Sigmoid colon (tissue), 7 donors: ENCODE results near the gene NXPE4. TPM values are rescaled to one million over a fixed set of nuclear protein-coding genes. Genes with fewer than 3 reads are reported as not detected.

Experiments
- DNase-seq: peaks from one replicate; pipeline ENCODE4 v3.0.0-alpha.2; 2019
- H3K27ac ChIP-seq, 4 donors: fragments of 200-600 bp; sonication (generic); one replicate each; pipeline ENCODE4 v1.5.1; 2016 to 2019; ENCODE audit warnings: mild to moderate bottlenecking in 1 of 4
- H3K27me3 ChIP-seq, 3 donors: fragments of 200-600 bp; sonication (generic); one replicate each; pipeline ENCODE4 v1.5.1; 2019; ENCODE audit warnings: mild to moderate bottlenecking in 1 of 3
- H3K36me3 ChIP-seq, 4 donors: fragments of 200-600 bp; sonication (generic); one replicate each; pipeline ENCODE4 v1.5.1; 2016 to 2019
- H3K4me1 ChIP-seq, 4 donors: fragments of 200-600 bp; sonication (generic); one replicate each; pipeline ENCODE4 v1.5.1; 2017 to 2019
- H3K4me3 ChIP-seq, 4 donors: fragments of 200-600 bp; sonication (generic); one replicate each; pipeline ENCODE4 v1.5.1; 2017 to 2019; ENCODE audit warnings: mild to moderate bottlenecking in 2 of 4, moderate library complexity in 1 of 4
- H3K9me3 ChIP-seq, 4 donors: fragments of 200-600 bp in 3 of 4; sonication (generic) in 3 of 4; one replicate each; pipeline versions ENCODE4 v1.5.1 to v1.6.1; 2013 to 2019
- EP300 ChIP-seq, 4 donors: sonication (generic); formaldehyde crosslinking; IDR thresholded peaks; one replicate each; pipeline ENCODE4 v1.6.1; 2017; ENCODE audit warnings: antibody characterized with exemption in 4 of 4
- POLR2A ChIP-seq, 2 donors: fragments of 450-650 bp; IDR thresholded peaks; one replicate each; pipeline ENCODE4 v1.6.1; 2016; ENCODE audit warnings: antibody characterized with exemption in 2 of 2, mild to moderate bottlenecking in 2 of 2, moderate library complexity in 2 of 2
- POLR2AphosphoS5 ChIP-seq, 4 donors: sonication (generic); formaldehyde crosslinking; IDR thresholded peaks; one replicate each; pipeline ENCODE4 v1.6.1; 2017; ENCODE audit warnings: antibody characterized with exemption in 4 of 4
- WGBS, 2 donors: extraction: QIAGEN DNeasy Blood & Tissue Kit; methylation state at CpG; one replicate each; pipeline ENCODE4 v1.1.7; 2013; 5-methylcytosine and 5-hydroxymethylcytosine counted together
- intact Hi-C: fragments of 100-400 bp; cut with DNase I; formaldehyde crosslinking; loops from one replicate; pipeline ENCODE4 v1.15.1; 2023
- polyA plus RNA-seq, 3 donors: library from polyadenylated mRNA; stranded (reverse); fragments of 200-250 nt; gene quantifications; one replicate each; pipeline ENCODE4 v1.2.3, GENCODE V29; 2013
- total RNA-seq, 4 donors: library from RNA; depleted of rRNA; stranded (reverse); fragments of >200 nt; gene quantifications; one replicate each; pipeline ENCODE4 v1.1.0, GENCODE V29; 2016
- TF ChIP-seq, protein P1 (sequence below), 4 experiments: fragments of 450-650 bp in 3 of 4; fragments of 200-600 bp in 1 of 4; IDR thresholded peaks; one replicate each; pipeline ENCODE4 v1.5.1; 2016 to 2019; ENCODE audit warnings: antibody characterized with exemption in 4 of 4, mild to moderate bottlenecking in 3 of 4, moderate library complexity in 2 of 4
- donor health status: healthy with polysubstance abuse.
- donor health status: Bipolar disorder and iron deficiency.
- donor health status: healthy.

NXPE4 gene
- total and polyA plus RNA-seq, 7 donors, result 0.36 to 46.8 (median 37.8) TPM; not detected in 2

DNA sequence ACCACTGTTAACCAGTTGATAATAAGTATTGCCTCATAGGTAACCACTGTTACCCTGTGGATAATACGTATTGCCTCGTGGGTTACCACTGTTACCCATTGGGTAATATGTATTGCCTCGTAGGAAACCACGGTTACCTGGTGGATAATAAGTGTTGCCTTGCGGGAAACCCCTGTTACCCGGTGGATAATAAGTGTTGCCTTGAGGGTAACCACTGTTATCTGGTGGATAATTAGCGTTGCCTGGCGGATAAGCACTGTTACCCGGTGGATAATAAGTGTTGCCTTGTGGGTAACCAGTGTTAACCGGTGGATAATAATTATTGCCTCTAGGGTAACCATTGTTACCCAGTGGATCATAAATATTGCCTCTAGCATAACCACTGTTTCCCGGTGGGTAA lies 27.3 kb upstream of the NXPE4 start:
- intact Hi-C loops, result no loop called here
- H3K4me3 ChIP-seq, result no peak overlapping the region
- DNase-seq, result no peak
- no peaks in the 10 kb centered on the region for H3K27me3 ChIP-seq
- WGBS, 2 donors, result 96 to 97% methylated on average over 11 of the region's 11 CpGs
- no peaks in the 10 kb centered on the region for H3K36me3 ChIP-seq
- peaks cover 0 to 17% (median 0%) of the 10 kb centered on the region in 4 donors for H3K9me3 ChIP-seq
- TF ChIP-seq EP300 (IDR thresholded peaks at IDR 0.05) (no peak), POLR2A (IDR thresholded peaks at IDR 0.05) (no peak), POLR2AphosphoS5 (IDR thresholded peaks at IDR 0.05) (no peak)
- TF ChIP-seq, protein P1, sequence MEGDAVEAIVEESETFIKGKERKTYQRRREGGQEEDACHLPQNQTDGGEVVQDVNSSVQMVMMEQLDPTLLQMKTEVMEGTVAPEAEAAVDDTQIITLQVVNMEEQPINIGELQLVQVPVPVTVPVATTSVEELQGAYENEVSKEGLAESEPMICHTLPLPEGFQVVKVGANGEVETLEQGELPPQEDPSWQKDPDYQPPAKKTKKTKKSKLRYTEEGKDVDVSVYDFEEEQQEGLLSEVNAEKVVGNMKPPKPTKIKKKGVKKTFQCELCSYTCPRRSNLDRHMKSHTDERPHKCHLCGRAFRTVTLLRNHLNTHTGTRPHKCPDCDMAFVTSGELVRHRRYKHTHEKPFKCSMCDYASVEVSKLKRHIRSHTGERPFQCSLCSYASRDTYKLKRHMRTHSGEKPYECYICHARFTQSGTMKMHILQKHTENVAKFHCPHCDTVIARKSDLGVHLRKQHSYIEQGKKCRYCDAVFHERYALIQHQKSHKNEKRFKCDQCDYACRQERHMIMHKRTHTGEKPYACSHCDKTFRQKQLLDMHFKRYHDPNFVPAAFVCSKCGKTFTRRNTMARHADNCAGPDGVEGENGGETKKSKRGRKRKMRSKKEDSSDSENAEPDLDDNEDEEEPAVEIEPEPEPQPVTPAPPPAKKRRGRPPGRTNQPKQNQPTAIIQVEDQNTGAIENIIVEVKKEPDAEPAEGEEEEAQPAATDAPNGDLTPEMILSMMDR (IDR thresholded peaks at IDR 0.05), result no peak
- no peaks in the 10 kb centered on the region for H3K4me1 ChIP-seq
- H3K27ac ChIP-seq, result no peak overlapping the region

DNA sequence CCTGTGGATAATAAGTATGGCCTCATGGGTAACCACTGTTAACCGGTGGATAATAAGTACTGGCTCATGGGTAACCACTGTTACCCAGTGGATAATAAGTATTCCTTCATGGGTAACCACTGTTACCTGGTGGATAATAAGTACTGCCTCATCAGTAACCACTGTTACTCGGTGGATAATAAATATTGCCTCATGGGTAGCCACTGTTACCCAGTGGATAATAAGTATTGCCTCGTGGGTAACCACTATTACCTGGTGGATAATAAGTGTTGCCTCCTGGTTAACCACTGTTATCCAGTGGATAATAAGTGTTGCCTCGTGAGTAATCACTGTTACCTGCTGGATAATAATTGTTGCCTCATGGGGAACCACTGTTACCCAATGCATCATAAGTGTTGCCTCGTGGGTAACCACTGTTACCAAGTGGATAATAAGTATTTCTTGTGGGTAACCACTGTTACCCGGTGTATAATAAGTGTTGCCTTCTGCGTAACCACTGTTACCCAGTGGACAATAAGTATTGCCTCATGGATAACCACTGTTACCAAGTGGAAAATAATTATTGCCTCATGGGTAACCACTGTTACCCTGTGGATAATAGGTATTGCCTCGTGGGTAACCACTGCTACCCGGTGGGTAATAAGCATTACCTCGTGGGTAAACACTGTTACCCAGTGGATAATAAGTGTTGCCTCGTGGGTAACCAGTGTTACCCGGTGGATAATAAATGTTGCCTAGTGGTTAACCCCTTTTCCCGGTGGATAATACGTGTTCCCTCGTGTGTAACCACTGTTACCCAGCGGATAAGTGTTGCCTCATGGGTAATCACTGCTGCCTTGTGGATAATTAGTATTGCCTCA lies 26.6 kb upstream of the NXPE4 start:
- H3K27me3 ChIP-seq, result no peaks in the 10 kb centered on the region
- H3K36me3 ChIP-seq, result no peaks in the 10 kb centered on the region
- no peak for TF ChIP-seq EP300 (IDR thresholded peaks at IDR 0.05)
- no peak for TF ChIP-seq POLR2A (IDR thresholded peaks at IDR 0.05)
- TF ChIP-seq, protein P1 (IDR thresholded peaks at IDR 0.05), result no peak
- no peak for TF ChIP-seq POLR2AphosphoS5 (IDR thresholded peaks at IDR 0.05)
- DNase-seq, result no peak
- WGBS, 2 donors, result 92 to 95% methylated on average over 16 of the region's 16 CpGs
- intact Hi-C loops, result no loop called here
- no peak overlapping the region for H3K27ac ChIP-seq
- H3K4me1 ChIP-seq, result no peaks in the 10 kb centered on the region
- peaks cover 0 to 17% (median 0%) of the 10 kb centered on the region in 4 donors for H3K9me3 ChIP-seq
- no peak overlapping the region for H3K4me3 ChIP-seq

GRCh38 chr11:114621072-114621471 lies 25.5 kb upstream of the NXPE4 start:
- Histone ChIP-seq H3K27ac (no peak overlapping the region), H3K27me3 (no peaks in the 10 kb centered on the region), H3K36me3 (no peaks in the 10 kb centered on the region), H3K9me3 (peaks cover 0 to 17% (median 0%) of the 10 kb centered on the region in 4 donors), H3K4me3 (no peak overlapping the region), H3K4me1 (no peaks in the 10 kb centered on the region)
- DNase-seq, result no peak
- intact Hi-C loops, result no loop called here
- TF ChIP-seq POLR2A (IDR thresholded peaks at IDR 0.05) (no peak), EP300 (IDR thresholded peaks at IDR 0.05) (no peak), POLR2AphosphoS5 (IDR thresholded peaks at IDR 0.05) (no peak)
- TF ChIP-seq, protein P1 (IDR thresholded peaks at IDR 0.05), result no peak
- WGBS, 2 donors, result 91 to 93% methylated on average over 8 of the region's 8 CpGs

DNA sequence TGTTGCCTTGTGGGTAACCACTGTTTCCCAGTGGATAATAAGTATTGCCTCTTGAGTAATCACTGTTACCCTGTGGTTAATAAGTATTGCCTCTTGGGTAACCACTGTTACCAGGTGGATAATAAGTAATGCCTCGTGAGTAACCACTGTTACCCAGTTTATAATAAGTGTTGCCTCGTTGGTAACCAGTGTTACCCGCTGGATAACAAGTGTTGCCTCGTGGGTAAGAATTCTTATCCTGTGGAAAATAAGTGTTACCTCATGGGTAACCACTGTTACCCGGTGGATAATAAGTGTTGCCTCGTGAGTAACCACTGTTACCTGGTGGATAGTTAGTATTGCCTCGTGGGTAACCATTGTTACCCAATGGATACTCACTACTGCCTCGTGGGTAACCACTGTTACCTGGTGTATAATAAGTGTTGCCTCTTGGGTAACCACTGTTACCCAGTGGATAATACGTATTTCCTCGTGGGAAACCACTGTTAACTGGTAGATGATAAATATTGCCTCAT lies 24.1 kb upstream of the NXPE4 start:
- 82 to 95% methylated on average over 10 of the region's 10 CpGs for WGBS, 2 donors

GRCh38 chr11:114618139-114618538 lies 22.6 kb upstream of the NXPE4 start:
- Histone ChIP-seq H3K4me3 (no peak overlapping the region), H3K27ac (no peak overlapping the region), H3K9me3 (peaks cover 0 to 16% (median 0%) of the 10 kb centered on the region in 4 donors), H3K27me3 (no peaks in the 10 kb centered on the region), H3K36me3 (no peaks in the 10 kb centered on the region), H3K4me1 (no peaks in the 10 kb centered on the region)
- no peak for DNase-seq
- intact Hi-C loops, result no loop called here
- 95 to 97% methylated on average over 5 of the region's 5 CpGs for WGBS, 2 donors
- TF ChIP-seq POLR2A (IDR thresholded peaks at IDR 0.05) (no peak), EP300 (IDR thresholded peaks at IDR 0.05) (no peak), POLR2AphosphoS5 (IDR thresholded peaks at IDR 0.05) (no peak)
- TF ChIP-seq, protein P1 (IDR thresholded peaks at IDR 0.05), result no peak

More for the DNA sequence above, 24.1 kb upstream of the NXPE4 start:
- no peak for TF ChIP-seq EP300 (IDR thresholded peaks at IDR 0.05)
- Histone ChIP-seq H3K4me3 (no peak overlapping the region), H3K4me1 (no peaks in the 10 kb centered on the region), H3K27me3 (no peaks in the 10 kb centered on the region), H3K36me3 (no peaks in the 10 kb centered on the region), H3K9me3 (peaks cover 0 to 16% (median 0%) of the 10 kb centered on the region in 4 donors), H3K27ac (no peak overlapping the region)
- DNase-seq, result no peak
- intact Hi-C loops, result no loop called here
